Raji (cell line): ENCODE results near the gene RYR1.

ENCODE experiments used
- POLR2A ChIP-seq: IDR thresholded peaks from 2 replicates; pipeline ENCODE4 v1.6.1; 2011; ENCODE audit warnings: low read depth, low read length, control low read depth; ENCODE audit not compliant: insufficient read depth

The RYR1 gene

GRCh38 chr19:38413416-38413815, 20.1 kb upstream of the RYR1 start:
- TF ChIP-seq POLR2A = no peak

- no peak for TF ChIP-seq POLR2A
These were observed 16.3 kb upstream of the RYR1 start for GRCh38 chr19:38417146-38417543.

GRCh38 chr19:38417544-38418506, 15.7 kb upstream of the RYR1 start:
- TF ChIP-seq POLR2A = no peak

GRCh38 chr19:38420935-38421334, 12.6 kb upstream of the RYR1 start:
- no peak for TF ChIP-seq POLR2A

GRCh38 chr19:38421856-38422255, 11.6 kb upstream of the RYR1 start:
- no peak for TF ChIP-seq POLR2A

- no peak for TF ChIP-seq POLR2A
These were observed 11.1 kb upstream of the RYR1 start for GRCh38 chr19:38422438-38422837.

GRCh38 chr19:38424272-38424671, 9.2 kb upstream of the RYR1 start:
- no peak for TF ChIP-seq POLR2A

- no peak for TF ChIP-seq POLR2A
These were observed 8.2 kb upstream of the RYR1 start for GRCh38 chr19:38425222-38425809.

GRCh38 chr19:38425810-38426466, 7.6 kb upstream of the RYR1 start, which contains the start of gene RASGRP4:
Gene RASGRP4 (minus strand): TSS chr19:38426219. CDS start chr19:38426091, 128 bp downstream.
- no peak for TF ChIP-seq POLR2A

GRCh38 chr19:38429055-38429810, 4.3 kb upstream of the RYR1 start:
- no peak for TF ChIP-seq POLR2A

GRCh38 chr19:38429811-38430156, 3.7 kb upstream of the RYR1 start:
- TF ChIP-seq POLR2A = no peak

GRCh38 chr19:38430931-38431330, 2.6 kb upstream of the RYR1 start:
- no peak for TF ChIP-seq POLR2A

GRCh38 chr19:38434549-38435051, 1.1 kb downstream of the RYR1 start:
- TF ChIP-seq POLR2A = no peak

GRCh38 chr19:38437295-38437694, 3.8 kb downstream of the RYR1 start:
- TF ChIP-seq POLR2A = no peak

- TF ChIP-seq POLR2A = no peak
These were observed 4.4 kb downstream of the RYR1 start for GRCh38 chr19:38437917-38438316.
